Measurements from ENCODE around the gene RUNX1. TPM values are rescaled to one million over a fixed set of nuclear protein-coding genes. Genes with fewer than 3 reads are reported as not detected.
A peak's percentile ranks its signal among the peaks of the same experiment; 100 is the strongest.

RUNX1 gene
- total and polyA plus RNA-seq, 3 experiments from 2014 or later = 22.0 to 41.5 (median 40.3) TPM

DNA sequence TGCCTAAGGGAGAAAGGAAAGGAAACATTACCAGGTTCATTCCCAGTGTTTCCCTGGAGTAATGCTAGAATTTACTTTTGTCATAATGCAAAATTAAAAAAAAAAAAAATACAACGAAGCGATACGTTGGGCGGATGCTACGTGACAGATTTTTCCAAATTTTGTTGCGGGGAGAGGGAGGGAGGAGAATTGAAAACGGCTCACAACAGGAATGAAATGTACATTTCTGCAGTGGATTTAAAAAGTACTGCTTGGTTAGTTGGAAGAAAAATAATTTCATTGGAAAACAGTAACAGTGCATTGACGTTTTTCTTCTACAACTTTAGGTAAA, 157.5 kb downstream of the RUNX1 start:
- DNase-seq = no peak
- POLR2A ChIA-PET = no interaction called here
- H3K27me3 Mint-ChIP-seq = peaks cover 0 to 7% of the 10 kb centered on the region in 2 donors
- Histone ChIP-seq H3K36me3 (ENCODE audit: insufficient read depth, low read length) (no peaks in the 10 kb centered on the region), H3K4me1 (ENCODE audit: insufficient read depth, low read length) (peaks cover 30% of the 10 kb centered on the region), H3K27ac (ENCODE audit: low read depth, low read length) (no peak overlapping the region), H3K9me3 (ENCODE audit: low read length) (no peaks in the 10 kb centered on the region), H3K27me3 (ENCODE audit: insufficient read depth, low read length, poor library complexity, severe bottlenecking) (no peaks in the 10 kb centered on the region), H3K4me3 (ENCODE audit: low read length) (no peak overlapping the region)
- CTCF ChIA-PET = interaction anchor here (2.5 kb wide), 1 partner anchor 509 kb away, joined by 26 read pairs; no protein-coding TSS in a partner anchor
- H3K36me3 Mint-ChIP-seq = peaks cover 0 to 10% (median under 1%) of the 10 kb centered on the region in 3 donors
- H3K4me1 Mint-ChIP-seq = peaks cover 46 to 69% (median 63%) of the 10 kb centered on the region in 3 donors
- no peaks in the 10 kb centered on the region for H3K9me3 Mint-ChIP-seq
- peak overlapping the region; percentile 36 to 94 (median 62) for H3K4me3 Mint-ChIP-seq
- H3K27ac Mint-ChIP-seq = peak overlapping the region in 5 of 8 donors; percentile 31 to 78 (median 73)

DNA sequence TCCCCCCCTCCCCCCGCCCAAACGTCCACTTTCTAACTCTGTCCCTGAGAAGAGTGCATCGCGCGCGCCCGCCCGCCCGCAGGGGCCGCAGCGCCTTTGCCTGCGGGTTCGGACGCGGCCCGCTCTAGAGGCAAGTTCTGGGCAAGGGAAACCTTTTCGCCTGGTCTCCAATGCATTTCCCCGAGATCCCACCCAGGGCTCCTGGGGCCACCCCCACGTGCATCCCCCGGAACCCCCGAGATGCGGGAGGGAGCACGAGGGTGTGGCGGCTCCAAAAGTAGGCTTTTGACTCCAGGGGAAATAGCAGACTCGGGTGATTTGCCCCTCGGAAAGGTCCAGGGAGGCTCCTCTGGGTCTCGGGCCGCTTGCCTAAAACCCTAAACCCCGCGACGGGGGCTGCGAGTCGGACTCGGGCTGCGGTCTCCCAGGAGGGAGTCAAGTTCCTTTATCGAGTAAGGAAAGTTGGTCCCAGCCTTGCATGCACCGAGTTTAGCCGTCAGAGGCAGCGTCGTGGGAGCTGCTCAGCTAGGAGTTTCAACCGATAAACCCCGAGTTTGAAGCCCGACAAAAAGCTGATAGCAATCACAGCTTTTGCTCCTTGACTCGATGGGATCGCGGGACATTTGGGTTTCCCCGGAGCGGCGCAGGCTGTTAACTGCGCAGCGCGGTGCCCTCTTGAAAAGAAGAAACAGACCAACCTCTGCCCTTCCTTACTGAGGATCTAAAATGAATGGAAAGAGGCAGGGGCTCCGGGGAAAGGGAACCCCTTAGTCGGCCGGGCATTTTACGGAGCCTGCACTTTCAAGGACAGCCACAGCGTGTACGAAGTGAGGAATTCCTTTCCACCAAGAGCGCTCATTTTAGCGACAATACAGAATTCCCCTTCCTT, 158.1 kb downstream of the RUNX1 start:
- H3K4me3 ChIP-seq (ENCODE audit: low read length) = no peak overlapping the region
- Mint-ChIP-seq H3K27ac (peak overlapping the region in 3 of 8 donors; percentile 72 to 78 (median 73)), H3K9me3 (no peaks in the 10 kb centered on the region), H3K27me3 (peaks cover 0 to 7% of the 10 kb centered on the region in 2 donors), H3K4me1 (peaks cover 49 to 70% (median 63%) of the 10 kb centered on the region in 3 donors), H3K36me3 (peaks cover 0 to 11% (median 0%) of the 10 kb centered on the region in 3 donors), H3K4me3 (peak overlapping the region; percentile 50 to 94 (median 66))
- CTCF ChIA-PET = interaction anchor here (0.7 to 5.6 kb wide), 12 partner anchors 7 to 509 kb away, joined by 3 to 83 read pairs (median 8); partner anchors contain the start of gene RUNX1
- no peaks in the 10 kb centered on the region for H3K9me3 ChIP-seq (ENCODE audit: low read length)
- peaks cover 35% of the 10 kb centered on the region for H3K4me1 ChIP-seq (ENCODE audit: insufficient read depth, low read length)
- no peaks in the 10 kb centered on the region for H3K36me3 ChIP-seq (ENCODE audit: insufficient read depth, low read length)
- DNase-seq = peak in 2 of 5 donors; percentile 4 to 47
- POLR2A ChIA-PET = interaction anchor here (1.6 kb wide), 1 partner anchor 160 kb away, joined by 13 read pairs; no protein-coding TSS in a partner anchor
- H3K27ac ChIP-seq (ENCODE audit: low read depth, low read length) = no peak overlapping the region
- no peaks in the 10 kb centered on the region for H3K27me3 ChIP-seq (ENCODE audit: insufficient read depth, low read length, poor library complexity, severe bottlenecking)

DNA sequence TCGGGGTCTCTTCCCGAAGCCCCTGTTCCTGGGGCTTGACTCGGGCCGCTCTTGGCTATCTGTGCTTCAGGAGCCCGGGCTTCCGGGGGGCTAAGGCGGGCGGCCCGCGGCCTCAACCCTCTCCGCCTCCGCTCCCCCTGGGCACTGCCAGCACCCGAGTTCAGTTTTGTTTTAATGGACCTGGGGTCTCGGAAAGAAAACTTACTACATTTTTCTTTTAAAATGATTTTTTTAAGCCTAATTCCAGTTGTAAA, 158.7 kb downstream of the RUNX1 start:
- peaks cover 45 to 71% (median 65%) of the 10 kb centered on the region in 3 donors for H3K4me1 Mint-ChIP-seq
- Histone ChIP-seq H3K4me3 (ENCODE audit: low read length) (peak overlapping the region; percentile 18), H3K27ac (ENCODE audit: low read depth, low read length) (no peak overlapping the region), H3K27me3 (ENCODE audit: insufficient read depth, low read length, poor library complexity, severe bottlenecking) (no peaks in the 10 kb centered on the region), H3K36me3 (ENCODE audit: insufficient read depth, low read length) (no peaks in the 10 kb centered on the region), H3K9me3 (ENCODE audit: low read length) (no peaks in the 10 kb centered on the region), H3K4me1 (ENCODE audit: insufficient read depth, low read length) (peaks cover 41% of the 10 kb centered on the region)
- peaks cover 0 to 7% of the 10 kb centered on the region in 2 donors for H3K27me3 Mint-ChIP-seq
- H3K4me3 Mint-ChIP-seq = peak overlapping the region in 6 of 7 donors; percentile 36 to 94 (median 72)
- H3K36me3 Mint-ChIP-seq = peaks cover 0 to 13% (median 1%) of the 10 kb centered on the region in 3 donors
- no peaks in the 10 kb centered on the region for H3K9me3 Mint-ChIP-seq
- ChIA-PET CTCF (interaction anchor here (0.7 to 5.6 kb wide), 23 partner anchors 8 to 1179 kb away, joined by 3 to 83 read pairs (median 5); partner anchors contain the start of genes CBR1 and RUNX1), POLR2A (interaction anchor here (0.6 to 3.0 kb wide), 9 partner anchors 93 to 510 kb away, joined by 3 to 21 read pairs (median 5); no protein-coding TSS in a partner anchor)
- H3K27ac Mint-ChIP-seq = peak overlapping the region in 1 of 8 donors; percentile 92
- DNase-seq = no peak

DNA sequence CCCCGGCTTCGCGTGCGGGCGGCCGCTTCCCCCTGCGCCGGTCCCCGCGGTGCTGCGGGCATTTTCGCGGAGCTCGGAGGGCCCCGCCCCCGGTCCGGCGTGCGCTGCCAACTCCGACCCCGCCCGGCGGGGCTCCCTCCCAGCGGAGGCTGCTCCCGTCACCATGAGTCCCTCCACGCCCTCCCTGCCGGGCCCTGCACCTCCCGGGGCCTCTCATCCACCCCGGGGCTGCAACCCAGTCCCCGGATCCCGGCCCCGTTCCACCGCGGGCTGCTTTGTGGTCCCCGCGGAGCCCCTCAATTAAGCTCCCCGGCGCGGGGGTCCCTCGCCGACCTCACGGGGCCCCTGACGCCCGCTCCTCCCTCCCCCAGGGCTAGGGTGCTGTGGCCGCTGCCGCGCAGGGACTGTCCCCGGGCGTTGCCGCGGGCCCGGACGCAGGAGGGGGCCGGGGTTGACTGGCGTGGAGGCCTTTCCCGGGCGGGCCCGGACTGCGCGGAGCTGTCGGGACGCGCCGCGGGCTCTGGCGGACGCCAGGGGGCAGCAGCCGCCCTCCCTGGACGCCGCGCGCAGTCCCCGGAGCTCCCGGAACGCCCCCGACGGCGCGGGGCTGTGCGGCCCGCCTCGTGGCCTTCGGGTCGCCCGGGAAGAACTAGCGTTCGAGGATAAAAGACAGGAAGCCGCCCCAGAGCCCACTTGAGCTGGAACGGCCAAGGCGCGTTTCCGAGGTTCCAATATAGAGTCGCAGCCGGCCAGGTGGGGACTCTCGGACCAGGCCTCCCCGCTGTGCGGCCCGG, 159.2 kb downstream of the RUNX1 start:
- H3K27me3 Mint-ChIP-seq = peaks cover 0 to 7% of the 10 kb centered on the region in 2 donors
- H3K36me3 ChIP-seq (ENCODE audit: insufficient read depth, low read length) = no peaks in the 10 kb centered on the region
- H3K4me3 ChIP-seq (ENCODE audit: low read length) = peak overlapping the region; percentile 78
- peak overlapping the region in 1 of 8 donors; percentile 92 for H3K27ac Mint-ChIP-seq
- H3K9me3 ChIP-seq (ENCODE audit: low read length) = no peaks in the 10 kb centered on the region
- peaks cover 44 to 70% (median 64%) of the 10 kb centered on the region in 3 donors for H3K4me1 Mint-ChIP-seq
- POLR2A ChIA-PET = interaction anchor here (0.5 to 3.0 kb wide), 10 partner anchors 22 to 510 kb away, joined by 3 to 21 read pairs (median 5); no protein-coding TSS in a partner anchor
- peak overlapping the region; percentile 87 for H3K27ac ChIP-seq (ENCODE audit: low read depth, low read length)
- H3K27me3 ChIP-seq (ENCODE audit: insufficient read depth, low read length, poor library complexity, severe bottlenecking) = no peaks in the 10 kb centered on the region
- H3K4me3 Mint-ChIP-seq = peak overlapping the region; percentile 15 to 95 (median 88)
- peaks cover 46% of the 10 kb centered on the region for H3K4me1 ChIP-seq (ENCODE audit: insufficient read depth, low read length)
- no peaks in the 10 kb centered on the region for H3K9me3 Mint-ChIP-seq
- CTCF ChIA-PET = interaction anchor here (0.6 to 5.6 kb wide), 41 partner anchors 8 to 1180 kb away, joined by 3 to 83 read pairs (median 4); partner anchors contain the start of genes CBR1 and RUNX1
- DNase-seq = peak; percentile 65 to 79 (median 72)
- peaks cover 0 to 15% (median 1%) of the 10 kb centered on the region in 3 donors for H3K36me3 Mint-ChIP-seq

DNA sequence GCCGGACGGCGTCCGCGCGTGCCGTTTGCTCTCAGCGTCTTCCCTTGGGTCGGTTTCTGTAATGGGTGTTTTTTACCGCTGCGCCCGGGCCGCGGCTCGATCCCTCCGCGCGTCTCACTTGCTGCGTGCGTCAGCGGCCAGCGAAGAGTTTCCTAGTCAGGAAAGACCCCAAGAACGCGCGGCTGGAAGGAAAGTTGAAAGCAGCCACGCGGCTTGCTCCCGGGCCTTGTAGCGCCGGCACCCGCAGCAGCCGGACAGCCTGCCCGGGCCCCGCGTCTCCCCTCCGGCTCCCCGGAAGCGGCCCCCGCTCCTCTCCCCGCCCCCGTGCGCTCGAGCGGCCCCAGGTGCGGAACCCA, 159.8 kb downstream of the RUNX1 start:
- Mint-ChIP-seq H3K4me1 (peaks cover 43 to 68% (median 63%) of the 10 kb centered on the region in 3 donors), H3K4me3 (peak overlapping the region; percentile 87 to 95 (median 93)), H3K36me3 (peaks cover 0 to 15% (median 1%) of the 10 kb centered on the region in 3 donors), H3K9me3 (no peaks in the 10 kb centered on the region), H3K27ac (peak overlapping the region; percentile 76 to 95 (median 91)), H3K27me3 (peaks cover 0 to 7% of the 10 kb centered on the region in 2 donors)
- H3K27ac ChIP-seq (ENCODE audit: low read depth, low read length) = peak overlapping the region; percentile 87
- DNase-seq = peak in 2 of 5 donors; percentile 54 to 57
- peaks cover 51% of the 10 kb centered on the region for H3K4me1 ChIP-seq (ENCODE audit: insufficient read depth, low read length)
- ChIA-PET CTCF (interaction anchor here (0.6 to 5.6 kb wide), 40 partner anchors 9 to 1180 kb away, joined by 3 to 83 read pairs (median 4); partner anchors contain the start of genes CBR1 and RUNX1), POLR2A (interaction anchor here (0.5 to 3.0 kb wide), 9 partner anchors 21 to 511 kb away, joined by 3 to 21 read pairs (median 5); no protein-coding TSS in a partner anchor)
- H3K27me3 ChIP-seq (ENCODE audit: insufficient read depth, low read length, poor library complexity, severe bottlenecking) = no peaks in the 10 kb centered on the region
- peak overlapping the region; percentile 78 for H3K4me3 ChIP-seq (ENCODE audit: low read length)
- H3K9me3 ChIP-seq (ENCODE audit: low read length) = no peaks in the 10 kb centered on the region
- peaks cover 3% of the 10 kb centered on the region for H3K36me3 ChIP-seq (ENCODE audit: insufficient read depth, low read length)

DNA sequence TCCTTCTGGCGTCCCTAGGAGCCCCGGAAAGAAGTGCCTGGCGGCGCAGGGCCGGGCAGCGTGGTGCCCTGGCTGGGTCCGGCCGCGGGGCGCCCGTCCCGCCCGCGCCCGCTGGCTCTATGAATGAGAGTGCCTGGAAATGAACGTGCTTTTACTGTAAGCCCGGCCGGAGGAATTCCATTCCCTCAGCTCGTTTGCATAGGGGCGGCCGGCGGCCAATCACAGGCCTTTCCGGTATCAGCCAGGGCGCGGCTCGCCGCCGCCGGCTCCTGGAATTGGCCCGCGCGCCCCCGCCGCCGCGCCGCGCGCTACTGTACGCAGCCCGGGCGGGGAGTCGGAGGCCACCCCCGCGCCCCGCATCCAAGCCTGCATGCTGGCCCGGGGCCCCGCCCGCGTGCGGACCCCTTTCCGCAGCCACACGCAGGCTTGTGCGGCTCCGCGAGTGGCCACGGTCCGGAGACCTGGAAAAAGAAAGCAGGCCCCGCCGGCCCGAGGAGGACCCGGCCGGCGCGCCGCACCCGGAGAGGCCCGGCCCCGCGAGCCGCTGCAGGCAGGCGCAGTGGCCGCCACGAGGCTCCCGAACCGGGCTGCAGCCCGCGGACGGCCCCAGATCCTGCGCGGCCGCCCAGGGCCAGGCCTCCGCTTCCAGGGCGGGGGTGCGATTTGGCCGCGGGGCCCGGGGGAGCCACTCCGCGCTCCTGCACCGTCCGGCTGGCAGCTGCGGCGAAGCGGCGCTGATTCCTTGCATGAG, 160.4 kb downstream of the RUNX1 start:
- H3K27ac ChIP-seq (ENCODE audit: low read depth, low read length) = peak overlapping the region; percentile 87
- peak overlapping the region; percentile 78 for H3K4me3 ChIP-seq (ENCODE audit: low read length)
- H3K27ac Mint-ChIP-seq = peak overlapping the region; percentile 88 to 99 (median 98)
- no peaks in the 10 kb centered on the region for H3K27me3 ChIP-seq (ENCODE audit: insufficient read depth, low read length, poor library complexity, severe bottlenecking)
- CTCF ChIA-PET = interaction anchor here (0.8 to 5.6 kb wide), 24 partner anchors 46 to 1181 kb away, joined by 3 to 83 read pairs (median 4); partner anchors contain the start of genes CBR1 and RUNX1
- H3K4me1 Mint-ChIP-seq = peaks cover 44 to 68% (median 63%) of the 10 kb centered on the region in 3 donors
- POLR2A ChIA-PET = interaction anchor here (0.5 to 3.0 kb wide), 12 partner anchors 21 to 334 kb away, joined by 3 to 21 read pairs (median 6); no protein-coding TSS in a partner anchor
- H3K4me1 ChIP-seq (ENCODE audit: insufficient read depth, low read length) = peaks cover 51% of the 10 kb centered on the region
- no peaks in the 10 kb centered on the region for H3K9me3 ChIP-seq (ENCODE audit: low read length)
- H3K36me3 Mint-ChIP-seq = peaks cover 0 to 18% (median 1%) of the 10 kb centered on the region in 3 donors
- peaks cover 4% of the 10 kb centered on the region for H3K36me3 ChIP-seq (ENCODE audit: insufficient read depth, low read length)
- DNase-seq = peak; percentile 63 to 81 (median 74)
- peaks cover 0 to 7% of the 10 kb centered on the region in 2 donors for H3K27me3 Mint-ChIP-seq
- H3K4me3 Mint-ChIP-seq = peak overlapping the region; percentile 88 to 99 (median 95)
- no peaks in the 10 kb centered on the region for H3K9me3 Mint-ChIP-seq
